PC-3 (cell line): ENCODE data around the gene PABPN1L. TPM values are rescaled to one million over a fixed set of nuclear protein-coding genes. Genes with fewer than 3 reads are reported as not detected.

Experiments
- ATAC-seq: fragments of 200-7000 bp; cut with Tn5 transposase; 2 replicates; pipeline ENCODE4 v1.9.1; 2020; ENCODE audit warnings: mild to moderate bottlenecking, moderate library complexity
- BruUV-seq: library from RNA; stranded (reverse); fragments of 400-500 nt; replicated peaks from 2 replicates; lab custom pipeline; 2021; lab: Mats Ljungman, UMichigan
- CTCF ChIA-PET: fragments of 300-600 bp; sonication (Branson Sonifier 250); formaldehyde crosslinking; loops from one replicate; lab custom pipeline; 2022; ENCODE audit warnings: antibody characterized with exemption; lab: Charles Lee
- POLR2A ChIA-PET: fragments of 300-600 bp; sonication (Branson Sonifier 250); formaldehyde crosslinking; loops from one replicate; lab custom pipeline; 2022; ENCODE audit warnings: antibody characterized with exemption; ENCODE audit not compliant: unreplicated experiment; lab: Charles Lee
- DNase-seq: peaks from one replicate; pipeline ENCODE4 v3.0.0-alpha.2; 2015
- H2AFZ ChIP-seq: fragments of 300-600 bp; sonication (generic); 2 replicates; pipeline ENCODE4 v1.6.0; 2016; ENCODE audit warnings: antibody characterized with exemption, low read length
- H3F3A ChIP-seq: fragments of 300-600 bp; sonication (generic); one replicate; pipeline ENCODE4 v1.6.0; 2017; ENCODE audit warnings: antibody characterized with exemption, low read length, control low read depth, mild to moderate bottlenecking; ENCODE audit not compliant: unreplicated experiment
- H3K27ac ChIP-seq: fragments of 300-600 bp; sonication (generic); 2 replicates; pipeline ENCODE4 v1.5.1; 2016; ENCODE audit warnings: mild to moderate bottlenecking, low read length
- H3K27me3 ChIP-seq: fragments of 300-600 bp; sonication (generic); 2 replicates; pipeline ENCODE4 v1.6.1; 2016; ENCODE audit warnings: low read length, mixed read lengths
- H3K36me3 ChIP-seq: fragments of 300-600 bp; sonication (generic); 2 replicates; pipeline ENCODE4 v1.6.1; 2016; ENCODE audit warnings: low read depth, mixed run types, low read length, mixed read lengths
- H3K4me1 ChIP-seq: fragments of 300-600 bp; sonication (generic); 2 replicates; pipeline ENCODE4 v1.5.1; 2016; ENCODE audit warnings: low read length; ENCODE audit not compliant: insufficient read depth
- H3K4me2 ChIP-seq: fragments of 300-600 bp; sonication (generic); 2 replicates; pipeline ENCODE4 v1.6.0; 2016; ENCODE audit warnings: low read length
- H3K4me3 ChIP-seq: fragments of 300-600 bp; sonication (generic); 2 replicates; pipeline ENCODE4 v1.5.1; 2016; ENCODE audit warnings: mild to moderate bottlenecking, low read length, mixed read lengths
- H3K79me2 ChIP-seq: fragments of 300-600 bp; sonication (generic); 2 replicates; pipeline ENCODE4 v1.6.1; 2017; ENCODE audit warnings: low read length, mixed read lengths
- H3K9ac ChIP-seq: fragments of 300-600 bp; sonication (generic); 2 replicates; pipeline ENCODE4 v1.6.0; 2016; ENCODE audit warnings: mild to moderate bottlenecking, low read length
- H3K9me2 ChIP-seq: fragments of 300-600 bp; sonication (generic); replicated peaks from 2 replicates; pipeline ENCODE4 v1.6.1; 2016; ENCODE audit warnings: mixed run types, low read length, mixed read lengths
- H3K9me3 ChIP-seq: fragments of 300-600 bp; sonication (generic); 2 replicates; pipeline ENCODE4 v1.6.1; 2016; ENCODE audit warnings: low read length, mixed read lengths
- H4K20me1 ChIP-seq: fragments of 300-600 bp; sonication (generic); 2 replicates; pipeline ENCODE4 v1.6.1; 2016; ENCODE audit warnings: low read length, mixed read lengths
- EZH2 ChIP-seq: fragments of 300-600 bp; sonication (generic); IDR thresholded peaks from one replicate; pipeline ENCODE4 v1.6.1; 2017; ENCODE audit warnings: antibody characterized with exemption, mild to moderate bottlenecking, low read length; ENCODE audit not compliant: unreplicated experiment
- EZH2phosphoT487 ChIP-seq: fragments of 300-600 bp; sonication (generic); IDR thresholded peaks from 2 replicates; pipeline ENCODE4 v1.6.1; 2018; ENCODE audit warnings: mild to moderate bottlenecking, antibody characterized with exemption, low read length, borderline replicate concordance
- intact Hi-C: fragments of 100-400 bp; cut with micrococcal nuclease; formaldehyde crosslinking; loops from 2 replicates; pipeline ENCODE4 v1.9.0; 2023
- total RNA-seq: library from RNA; depleted of rRNA; stranded (reverse); fragments of >200 nt; gene quantifications from 2 replicates; pipeline ENCODE4 v1.2.3, GENCODE V29; 2014
- TF ChIP-seq, protein P1 (sequence below): fragments of 300-600 bp; sonication (generic); conservative IDR thresholded peaks from 2 replicates; pipeline ENCODE4 v1.5.1; 2017; ENCODE audit warnings: antibody characterized with exemption, low read depth, mild to moderate bottlenecking, low read length

The PABPN1L gene
- total RNA-seq, 1 experiment from 2014 or later, result not detected

DNA sequence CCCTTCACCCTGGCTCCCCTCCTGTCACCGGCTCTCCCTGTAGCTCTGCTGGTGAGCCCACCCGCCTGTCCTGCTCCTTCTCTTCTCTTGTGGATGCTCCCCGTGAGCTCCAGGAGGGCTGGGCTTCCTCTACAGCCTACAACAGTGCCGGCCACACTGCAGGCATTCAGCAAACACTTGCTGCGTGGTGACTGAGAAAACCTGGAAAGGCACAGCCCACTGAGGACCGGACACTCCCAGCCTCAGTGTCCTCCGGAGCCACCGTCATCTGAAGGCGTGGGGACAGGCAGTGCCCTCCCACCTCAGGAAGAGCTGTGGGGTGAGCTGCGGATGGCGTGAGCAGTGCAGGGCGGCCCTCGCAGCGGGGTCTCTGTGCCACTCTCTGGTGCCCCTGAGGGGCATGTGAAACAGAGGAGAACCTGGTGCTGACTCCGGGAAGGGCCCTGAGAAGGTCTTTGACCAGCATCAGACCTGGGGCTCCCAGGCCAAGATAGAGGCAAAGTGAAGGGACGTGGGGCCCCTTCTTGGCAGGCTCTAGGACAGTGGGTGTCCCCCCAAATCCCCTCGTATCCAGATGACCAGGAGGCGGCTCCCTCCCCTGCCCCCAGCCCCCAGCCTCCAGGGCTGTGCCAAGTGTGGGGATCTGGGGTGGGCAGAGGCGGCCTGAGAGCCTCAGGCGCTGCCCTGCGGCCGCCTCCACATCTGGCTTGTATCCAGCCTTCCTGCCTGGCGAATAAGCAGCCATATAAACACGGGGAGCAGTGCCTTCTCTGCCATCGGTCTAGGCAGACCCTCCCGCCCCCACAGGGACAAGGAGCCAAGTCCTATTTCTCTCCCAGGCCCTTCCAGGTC lies 44.0 kb upstream of the PABPN1L start:
- no peaks in the 10 kb centered on the region for H3K27me3 ChIP-seq
- no peak overlapping the region for H3K27ac ChIP-seq
- CTCF ChIA-PET, result no interaction called here
- H3K4me3 ChIP-seq, result no peak overlapping the region
- no peaks in the 10 kb centered on the region for H3K36me3 ChIP-seq
- H3K9me2 ChIP-seq, result no peaks in the 10 kb centered on the region
- H3K9me3 ChIP-seq, result no peaks in the 10 kb centered on the region
- no peaks in the 10 kb centered on the region for H4K20me1 ChIP-seq
- POLR2A ChIA-PET, result no interaction called here
- peaks cover 5% of the 10 kb centered on the region; the same call in 1 of the 2 replicates for H3K4me1 ChIP-seq
- TF ChIP-seq, protein P1, sequence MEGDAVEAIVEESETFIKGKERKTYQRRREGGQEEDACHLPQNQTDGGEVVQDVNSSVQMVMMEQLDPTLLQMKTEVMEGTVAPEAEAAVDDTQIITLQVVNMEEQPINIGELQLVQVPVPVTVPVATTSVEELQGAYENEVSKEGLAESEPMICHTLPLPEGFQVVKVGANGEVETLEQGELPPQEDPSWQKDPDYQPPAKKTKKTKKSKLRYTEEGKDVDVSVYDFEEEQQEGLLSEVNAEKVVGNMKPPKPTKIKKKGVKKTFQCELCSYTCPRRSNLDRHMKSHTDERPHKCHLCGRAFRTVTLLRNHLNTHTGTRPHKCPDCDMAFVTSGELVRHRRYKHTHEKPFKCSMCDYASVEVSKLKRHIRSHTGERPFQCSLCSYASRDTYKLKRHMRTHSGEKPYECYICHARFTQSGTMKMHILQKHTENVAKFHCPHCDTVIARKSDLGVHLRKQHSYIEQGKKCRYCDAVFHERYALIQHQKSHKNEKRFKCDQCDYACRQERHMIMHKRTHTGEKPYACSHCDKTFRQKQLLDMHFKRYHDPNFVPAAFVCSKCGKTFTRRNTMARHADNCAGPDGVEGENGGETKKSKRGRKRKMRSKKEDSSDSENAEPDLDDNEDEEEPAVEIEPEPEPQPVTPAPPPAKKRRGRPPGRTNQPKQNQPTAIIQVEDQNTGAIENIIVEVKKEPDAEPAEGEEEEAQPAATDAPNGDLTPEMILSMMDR, result no peak
- TF ChIP-seq EZH2, result no peak
- TF ChIP-seq EZH2phosphoT487, result no peak
- H3K9ac ChIP-seq, result no peak overlapping the region
- DNase-seq (no peak), ATAC-seq (no peak)
- no TSS peak for BruUV-seq
- no peak overlapping the region for H2AFZ ChIP-seq
- H3F3A ChIP-seq, result no peaks in the 10 kb centered on the region
- H3K4me2 ChIP-seq, result no peak overlapping the region
- intact Hi-C loops, result no loop called here
- H3K79me2 ChIP-seq, result no peaks in the 10 kb centered on the region

DNA sequence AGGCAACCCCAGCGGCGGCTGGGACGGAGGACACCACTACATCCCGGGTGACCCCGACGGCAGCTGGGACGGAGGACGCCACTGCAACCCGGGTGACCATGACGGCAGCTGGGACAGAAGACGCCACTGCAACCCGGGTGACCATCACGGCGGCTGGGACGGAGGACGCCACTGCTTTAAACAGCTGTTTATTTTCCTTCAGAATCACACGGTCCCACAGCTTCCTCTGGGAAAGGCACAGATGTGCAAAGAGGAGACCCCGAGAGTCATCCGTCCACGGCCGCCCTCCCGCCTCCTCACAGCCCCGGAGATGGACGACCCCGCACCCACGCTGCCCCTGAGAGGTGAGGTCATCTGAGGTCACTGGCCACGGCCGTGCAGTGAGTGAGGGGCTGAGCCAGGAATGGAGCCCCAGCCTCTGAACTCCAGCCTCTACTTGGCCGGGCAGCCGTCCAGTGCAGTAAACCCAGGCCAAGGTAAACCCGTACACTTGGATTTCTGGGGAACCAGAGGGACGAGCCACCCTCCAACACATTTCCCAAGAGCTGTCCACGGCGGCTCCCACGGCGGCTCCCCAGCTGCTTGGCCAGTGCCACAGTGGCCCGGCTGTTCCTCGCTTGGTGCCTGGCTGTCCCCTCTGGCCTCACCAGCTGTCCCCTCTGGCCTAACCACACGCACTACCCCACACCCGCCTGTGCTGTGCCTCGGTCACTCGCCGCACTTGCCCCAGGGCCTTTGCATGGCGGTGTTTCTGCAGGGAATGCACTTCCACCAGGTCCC lies 43.2 kb upstream of the PABPN1L start:
- intact Hi-C loops, result no loop called here
- H3K9me3 ChIP-seq, result no peaks in the 10 kb centered on the region
- no peak overlapping the region for H3K4me2 ChIP-seq
- H3K36me3 ChIP-seq, result no peaks in the 10 kb centered on the region
- ATAC-seq (no peak), DNase-seq (no peak)
- H3K9me2 ChIP-seq, result no peaks in the 10 kb centered on the region
- no peak overlapping the region for H2AFZ ChIP-seq
- TF ChIP-seq, protein P1, result no peak
- TF ChIP-seq EZH2phosphoT487 (no peak), EZH2 (no peak)
- peaks cover 5% of the 10 kb centered on the region; the same call in 1 of the 2 replicates for H3K4me1 ChIP-seq
- CTCF ChIA-PET, result no interaction called here
- no peak overlapping the region for H3K9ac ChIP-seq
- POLR2A ChIA-PET, result no interaction called here
- H3K4me3 ChIP-seq, result no peak overlapping the region
- no peak overlapping the region for H3K27ac ChIP-seq
- no peaks in the 10 kb centered on the region for H3K27me3 ChIP-seq
- H3K79me2 ChIP-seq, result no peaks in the 10 kb centered on the region
- no peaks in the 10 kb centered on the region for H3F3A ChIP-seq
- H4K20me1 ChIP-seq, result no peaks in the 10 kb centered on the region
- BruUV-seq, result no TSS peak
